SU-DHL-6 (cell line): ENCODE measurements around the gene GSTCD.
"Not testable (repeated sequence)": the region's sequence is repeated elsewhere in the genome, so short reads cannot be mapped to it uniquely, and the experiment has no call there.

Source experiments
- H2AFZ ChIP-seq: fragments of 200-600 bp; sonication (generic); 2 replicates; pipeline ENCODE4 v1.6.1; 2014; ENCODE audit warnings: low read depth, mild to moderate bottlenecking, moderate library complexity, mixed read lengths, antibody characterized with exemption, low read length; ENCODE audit not compliant: severe bottlenecking
- H3F3A ChIP-seq: fragments of 200-600 bp; shearing (Covaris generic); 2 replicates; pipeline ENCODE4 v1.6.0; 2016; ENCODE audit warnings: antibody characterized with exemption, mild to moderate bottlenecking; ENCODE audit not compliant: insufficient read depth
- H3K27ac ChIP-seq: fragments of 200-600 bp; sonication (generic); 2 replicates; pipeline ENCODE4 v1.5.1; 2016; ENCODE audit warnings: low read depth, mild to moderate bottlenecking, low read length, moderate library complexity, mixed read lengths
- H3K27me3 ChIP-seq: fragments of 200-600 bp; sonication (generic), shearing (Covaris generic); 2 replicates; pipeline ENCODE4 v1.6.0; 2014; ENCODE audit warnings: mild to moderate bottlenecking, low read length
- H3K36me3 ChIP-seq: fragments of 200-600 bp; sonication (generic); 2 replicates; pipeline ENCODE4 v1.6.1; 2014; ENCODE audit warnings: mild to moderate bottlenecking, low read length, mixed read lengths
- H3K4me2 ChIP-seq: fragments of 300-600, 200-600 bp; shearing (Covaris generic), sonication (generic); 2 replicates; pipeline ENCODE4 v1.6.0; 2014; ENCODE audit warnings: low read length, low read depth, mild to moderate bottlenecking; ENCODE audit not compliant: poor library complexity, severe bottlenecking
- H3K4me3 ChIP-seq: fragments of 200-600 bp; sonication (generic); 2 replicates; pipeline ENCODE4 v1.5.1; 2014; ENCODE audit warnings: antibody characterized with exemption, low read length, mild to moderate bottlenecking, mixed read lengths; ENCODE audit not compliant: insufficient read depth, poor library complexity, severe bottlenecking
- H3K79me2 ChIP-seq: fragments of 200-600 bp; sonication (generic); 2 replicates; pipeline ENCODE4 v1.6.1; 2014; ENCODE audit warnings: mild to moderate bottlenecking, low read length, moderate library complexity; ENCODE audit not compliant: insufficient read depth
- H3K9ac ChIP-seq: fragments of 200-600 bp; sonication (generic); 2 replicates; pipeline ENCODE4 v1.7.0; 2014; ENCODE audit warnings: mild to moderate bottlenecking, low read length
- H3K9me2 ChIP-seq: fragments of 200-600 bp; sonication (generic); replicated peaks from 2 replicates; pipeline ENCODE4 v1.6.1; 2014; ENCODE audit warnings: low read length; ENCODE audit not compliant: insufficient read depth
- H3K9me3 ChIP-seq: fragments of 200-600 bp; sonication (generic); 2 replicates; pipeline ENCODE4 v1.6.1; 2014; ENCODE audit warnings: low read length, mixed read lengths; ENCODE audit not compliant: insufficient read depth
- H4K20me1 ChIP-seq: fragments of 200-600 bp; sonication (generic); 2 replicates; pipeline ENCODE4 v1.6.1; 2014; ENCODE audit warnings: low read depth, mild to moderate bottlenecking, antibody characterized with exemption, low read length, moderate library complexity, mixed read lengths
- CTCF ChIP-seq: fragments of 200-600 bp; sonication (generic); IDR thresholded peaks from one replicate; pipeline ENCODE4 v1.5.1; 2017; ENCODE audit warnings: antibody characterized with exemption, mild to moderate bottlenecking, low read length, moderate library complexity; ENCODE audit not compliant: insufficient read depth, poor library complexity, severe bottlenecking
- EZH2phosphoT487 ChIP-seq: fragments of 200-600 bp; sonication (generic), shearing (Covaris generic); conservative IDR thresholded peaks from 2 replicates; pipeline ENCODE4 v1.6.1; 2018; ENCODE audit warnings: mild to moderate bottlenecking, antibody characterized with exemption, low read length, moderate library complexity, mixed read lengths

Gene GSTCD

GRCh38 chr4:105765690-105766407 is 57.3 kb downstream of the GSTCD start:
- H3K36me3 ChIP-seq, result no peaks in the 10 kb centered on the region
- H4K20me1 ChIP-seq, result no peaks in the 10 kb centered on the region
- H3K27me3 ChIP-seq, result no peaks in the 10 kb centered on the region
- H3K4me2 ChIP-seq, result no peak overlapping the region
- H3K9me3 ChIP-seq, result no peaks in the 10 kb centered on the region
- no peak overlapping the region for H3K4me3 ChIP-seq
- no peaks in the 10 kb centered on the region for H3K9me2 ChIP-seq
- TF ChIP-seq CTCF (no peak), EZH2phosphoT487 (no peak)
- H3K79me2 ChIP-seq, result no peaks in the 10 kb centered on the region
- H3F3A ChIP-seq, result no peaks in the 10 kb centered on the region
- no peak overlapping the region for H3K9ac ChIP-seq
- no peak overlapping the region for H2AFZ ChIP-seq
- H3K27ac ChIP-seq, result no peak overlapping the region

- H3K27ac ChIP-seq, result no peak overlapping the region
- H3K79me2 ChIP-seq, result no peaks in the 10 kb centered on the region
- no peaks in the 10 kb centered on the region for H4K20me1 ChIP-seq
- TF ChIP-seq EZH2phosphoT487 (no peak), CTCF (no peak)
- H3F3A ChIP-seq, result no peaks in the 10 kb centered on the region
- H3K9me2 ChIP-seq, result no peaks in the 10 kb centered on the region
- H3K4me3 ChIP-seq, result no peak overlapping the region
- no peak overlapping the region for H3K9ac ChIP-seq
- H3K36me3 ChIP-seq, result no peaks in the 10 kb centered on the region
- no peak overlapping the region for H2AFZ ChIP-seq
- H3K4me2 ChIP-seq, result no peak overlapping the region
- H3K9me3 ChIP-seq, result no peaks in the 10 kb centered on the region
- H3K27me3 ChIP-seq, result no peaks in the 10 kb centered on the region
Observed at GRCh38 chr4:105767579-105767978, 59.0 kb downstream of the GSTCD start.

GRCh38 chr4:105770524-105770923 is 61.9 kb downstream of the GSTCD start:
- H3K27me3 ChIP-seq, H3K4me2 ChIP-seq, H4K20me1 ChIP-seq, H3K9ac ChIP-seq, H3K79me2 ChIP-seq, H3F3A ChIP-seq, H3K27ac ChIP-seq, H3K9me3 ChIP-seq, H2AFZ ChIP-seq, H3K36me3 ChIP-seq, H3K9me2 ChIP-seq, H3K4me3 ChIP-seq: not testable (repeated sequence)

- not testable (repeated sequence) for H3K9me2 ChIP-seq, H3K9ac ChIP-seq, H3K4me3 ChIP-seq, H3K79me2 ChIP-seq, H3F3A ChIP-seq, H3K27ac ChIP-seq, H4K20me1 ChIP-seq, H3K4me2 ChIP-seq, H3K27me3 ChIP-seq, H3K9me3 ChIP-seq, H3K36me3 ChIP-seq, H2AFZ ChIP-seq
Observed at GRCh38 chr4:105772065-105772464, 63.5 kb downstream of the GSTCD start.

GRCh38 chr4:105775760-105776415 is 67.3 kb downstream of the GSTCD start:
- H3K4me2 ChIP-seq, H3K4me3 ChIP-seq, H3F3A ChIP-seq: not testable (repeated sequence)

More at GRCh38 chr4:105775760-105776415, 67.3 kb downstream of the GSTCD start:
- not testable (repeated sequence) for H3K9me3 ChIP-seq, H3K36me3 ChIP-seq, H4K20me1 ChIP-seq, H3K79me2 ChIP-seq, H3K27me3 ChIP-seq, H3K27ac ChIP-seq, H3K9me2 ChIP-seq, H2AFZ ChIP-seq, H3K9ac ChIP-seq
